K562 (cell line): ENCODE results near the gene ZDHHC14. TPM values are rescaled to one million over a fixed set of nuclear protein-coding genes. Genes with fewer than 3 reads are reported as not detected.

Source experiments
- ASH1L ChIP-seq: fragments of 450-650 bp; IDR thresholded peaks from 2 replicates; pipeline ENCODE4 v1.6.1; 2018; ENCODE audit warnings: borderline replicate concordance, mild to moderate bottlenecking, low read depth; ENCODE audit not compliant: partially characterized antibody
- BACH1 ChIP-seq: fragments of 200-800 bp; sonication (Bioruptor generic); IDR thresholded peaks from 2 replicates; pipeline ENCODE4 v1.6.1; 2016; ENCODE audit warnings: missing genetic modification characterization, missing compliant biosample characterization
- CCAR2 ChIP-seq: fragments of 200-400 bp; formaldehyde crosslinking; IDR thresholded peaks from 2 replicates; pipeline ENCODE4 v1.6.1; 2017; ENCODE audit warnings: mild to moderate bottlenecking, low read depth, low read length
- CEBPG ChIP-seq, 3 experiments: fragments of 200-800 bp in 1 of 3; sonication (Bioruptor generic) in 1 of 3; sonication (generic) in 1 of 3; formaldehyde crosslinking in 1 of 3; IDR thresholded peaks in 2 of 3; conservative IDR thresholded peaks in 1 of 3; 2 replicates each; pipeline versions ENCODE4 v1.6.1 to v1.8.0; 2016 to 2022; ENCODE audit warnings: missing compliant biosample characterization in 2 of 3, missing genetic modification characterization in 2 of 3, mild to moderate bottlenecking in 1 of 3, missing genetic modification reagents in 1 of 3
- E2F1 ChIP-seq: sonication (generic); formaldehyde crosslinking; IDR thresholded peaks from 2 replicates; pipeline ENCODE4 v1.8.1; 2023; ENCODE audit warnings: mild to moderate bottlenecking, missing genetic modification reagents, moderate library complexity
- ELK1 ChIP-seq: sonication (generic); formaldehyde crosslinking; IDR thresholded peaks from 2 replicates; pipeline ENCODE4 v1.8.1; 2022; ENCODE audit warnings: missing genetic modification reagents
- FOXJ3 ChIP-seq: sonication (generic); formaldehyde crosslinking; IDR thresholded peaks from 2 replicates; pipeline ENCODE4 v1.4.0; 2020; ENCODE audit warnings: mild to moderate bottlenecking, missing genetic modification reagents
- KAT7 ChIP-seq: sonication (generic); formaldehyde crosslinking; IDR thresholded peaks from 2 replicates; pipeline ENCODE4 v1.8.0; 2022; ENCODE audit warnings: missing genetic modification reagents, mild to moderate bottlenecking, borderline replicate concordance
- L3MBTL2 ChIP-seq: fragments of 450-650 bp; IDR thresholded peaks from 2 replicates; pipeline ENCODE4 v1.6.1; 2016; ENCODE audit warnings: mild to moderate bottlenecking, moderate library complexity
- NFIX ChIP-seq: fragments of 250-450 bp; sonication (Bioruptor Pico); IDR thresholded peaks from 2 replicates; pipeline ENCODE4 v1.4.0; 2020; ENCODE audit warnings: low read depth, mild to moderate bottlenecking, moderate library complexity
- NFRKB ChIP-seq: fragments of 450-650 bp; IDR thresholded peaks from 2 replicates; pipeline ENCODE4 v1.6.1; 2016; ENCODE audit warnings: low read depth
- NR0B1 ChIP-seq: fragments of 450-650 bp; IDR thresholded peaks from one replicate; pipeline ENCODE4 v1.6.1; 2018; ENCODE audit warnings: mild to moderate bottlenecking, moderate library complexity; ENCODE audit not compliant: partially characterized antibody
- PHTF2 ChIP-seq: fragments of 250-450 bp; sonication (Bioruptor Pico); IDR thresholded peaks from 2 replicates; pipeline ENCODE4 v1.5.0; 2021; ENCODE audit warnings: mild to moderate bottlenecking
- RFX1 ChIP-seq: fragments of 450-650 bp; IDR thresholded peaks from 2 replicates; pipeline ENCODE4 v1.6.1; 2016; ENCODE audit warnings: mild to moderate bottlenecking, moderate library complexity
- SMARCB1 ChIP-seq: IDR thresholded peaks from 2 replicates; pipeline ENCODE4 v1.6.1; 2011; ENCODE audit warnings: improper control_type of control experiment, low read depth; ENCODE audit not compliant: insufficient read length
- SP2 ChIP-seq: IDR thresholded peaks from 2 replicates; pipeline ENCODE4 v1.6.1; 2011; ENCODE audit warnings: mild to moderate bottlenecking, low read depth, low read length, moderate library complexity; ENCODE audit not compliant: poor library complexity, severe bottlenecking; ENCODE audit errors: extremely low read depth
- TGIF2 ChIP-seq: sonication (generic); formaldehyde crosslinking; IDR thresholded peaks from 2 replicates; pipeline ENCODE4 v1.8.1; 2022; ENCODE audit warnings: mild to moderate bottlenecking, missing genetic modification reagents, moderate library complexity
- ZNF699 ChIP-seq: fragments of 250-450 bp; sonication (Bioruptor Pico); IDR thresholded peaks from 2 replicates; pipeline ENCODE4 v1.8.0; 2021; ENCODE audit warnings: mild to moderate bottlenecking, moderate library complexity; ENCODE audit not compliant: insufficient replicate concordance
- ZNF764 ChIP-seq: fragments of 250-450 bp; sonication (Bioruptor Pico); IDR thresholded peaks from 2 replicates; pipeline ENCODE4 v1.4.0; 2020; ENCODE audit warnings: low read depth, mild to moderate bottlenecking, moderate library complexity
- polyA plus RNA-seq, 8 experiments: library from polyadenylated mRNA; depleted of rRNA in 4 of 8; stranded (reverse) in 5 of 8; unstranded in 3 of 8; fragments of >200 nt; fragmentation: Nextera tagmentation in 2 of 8; fragmentation: Illumina TruSeq in 1 of 8; extraction: Ambion mirVana in 2 of 8; extraction: Trizol in 1 of 8; gene quantifications; 2 replicates each; pipeline versions ENCODE4 v1.2.1 to v1.2.3, GENCODE V29; 2011 to 2014; ENCODE audit warnings: inconsistent platforms in 1 of 8, missing spikeins in 1 of 8
- total RNA-seq, 7 experiments: library from RNA; depleted of rRNA in 6 of 7; stranded (reverse); fragments of >200 nt in 6 of 7; fragmentation: Illumina TruSeq in 2 of 7; extraction: Trizol in 2 of 7; gene quantifications; 2 replicates each; pipeline versions ENCODE4 v1.2.1 to v1.2.3, GENCODE V29; 2011 to 2021; ENCODE audit warnings: low replicate concordance in 1 of 7
- TF ChIP-seq, protein P1 (sequence below): fragments of 150-350 bp; IDR thresholded peaks from 2 replicates; pipeline ENCODE4 v1.6.1; 2014; ENCODE audit warnings: low read depth, mild to moderate bottlenecking, low read length, borderline replicate concordance

Gene ZDHHC14
- total and polyA plus RNA-seq, 9 of the 15 experiments (the other 6 are each of a cell fraction or from before 2014, with no cell fraction given), result 0.92 to 23.1 (median 13.8) TPM

- TF ChIP-seq ZNF764 (CRISPR knock-in tag) (no peak), CCAR2 (no peak), NFRKB (0 out of 2 replicates have a peak, but pooled peaks have one; percentile 20), NR0B1 (no peak), L3MBTL2 (peak; percentile 81; the same call in 1 of the 2 replicates), E2F1 (CRISPR knock-in tag) (no peak), ASH1L (no peak), ELK1 (no peak), NFIX (CRISPR knock-in tag) (no peak), SMARCB1 (no peak), FOXJ3 (CRISPR knock-in tag) (no peak), SP2 (no peak), TGIF2 (CRISPR knock-in tag) (no peak), CEBPG (CRISPR knock-in tag; IDR thresholded peaks at IDR 0.05) (0 out of 2 replicates have a peak, but pooled peaks have one; percentile 51), CEBPG (tag; conservative IDR thresholded peaks at IDR 0.05 in 1 of 2, IDR thresholded peaks at IDR 0.05 in 1 of 2) (peak; percentile 59 to 83), RFX1 (no peak), PHTF2 (CRISPR knock-in tag) (no peak), ZNF699 (CRISPR knock-in tag) (no peak), BACH1 (tag) (no peak), KAT7 (no peak)
- TF ChIP-seq, protein P1, sequence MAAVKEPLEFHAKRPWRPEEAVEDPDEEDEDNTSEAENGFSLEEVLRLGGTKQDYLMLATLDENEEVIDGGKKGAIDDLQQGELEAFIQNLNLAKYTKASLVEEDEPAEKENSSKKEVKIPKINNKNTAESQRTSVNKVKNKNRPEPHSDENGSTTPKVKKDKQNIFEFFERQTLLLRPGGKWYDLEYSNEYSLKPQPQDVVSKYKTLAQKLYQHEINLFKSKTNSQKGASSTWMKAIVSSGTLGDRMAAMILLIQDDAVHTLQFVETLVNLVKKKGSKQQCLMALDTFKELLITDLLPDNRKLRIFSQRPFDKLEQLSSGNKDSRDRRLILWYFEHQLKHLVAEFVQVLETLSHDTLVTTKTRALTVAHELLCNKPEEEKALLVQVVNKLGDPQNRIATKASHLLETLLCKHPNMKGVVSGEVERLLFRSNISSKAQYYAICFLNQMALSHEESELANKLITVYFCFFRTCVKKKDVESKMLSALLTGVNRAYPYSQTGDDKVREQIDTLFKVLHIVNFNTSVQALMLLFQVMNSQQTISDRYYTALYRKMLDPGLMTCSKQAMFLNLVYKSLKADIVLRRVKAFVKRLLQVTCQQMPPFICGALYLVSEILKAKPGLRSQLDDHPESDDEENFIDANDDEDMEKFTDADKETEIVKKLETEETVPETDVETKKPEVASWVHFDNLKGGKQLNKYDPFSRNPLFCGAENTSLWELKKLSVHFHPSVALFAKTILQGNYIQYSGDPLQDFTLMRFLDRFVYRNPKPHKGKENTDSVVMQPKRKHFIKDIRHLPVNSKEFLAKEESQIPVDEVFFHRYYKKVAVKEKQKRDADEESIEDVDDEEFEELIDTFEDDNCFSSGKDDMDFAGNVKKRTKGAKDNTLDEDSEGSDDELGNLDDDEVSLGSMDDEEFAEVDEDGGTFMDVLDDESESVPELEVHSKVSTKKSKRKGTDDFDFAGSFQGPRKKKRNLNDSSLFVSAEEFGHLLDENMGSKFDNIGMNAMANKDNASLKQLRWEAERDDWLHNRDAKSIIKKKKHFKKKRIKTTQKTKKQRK, result no peak
Observed at GRCh38 chr6:157527471-157527907, 146.5 kb downstream of the ZDHHC14 start (continued).
